Breast epithelium (tissue), 4 donors: Measurements from ENCODE around the gene MYO1F. TPM values are rescaled to one million over a fixed set of nuclear protein-coding genes. Genes with fewer than 3 reads are reported as not detected.

Experiments used
- DNase-seq, 2 donors: peaks; one replicate each; pipeline ENCODE4 v3.0.0-alpha.2; 2019; ENCODE audit warnings: low spot score in 2 of 2
- H3K27ac ChIP-seq, 2 donors: fragments of 200-600 bp; sonication (generic) in 1 of 2; one replicate each; pipeline ENCODE4 v1.5.1; 2016 to 2019; ENCODE audit warnings: mild to moderate bottlenecking in 1 of 2
- H3K27me3 ChIP-seq, 2 donors: fragments of 200-600 bp; sonication (generic) in 1 of 2; one replicate each; pipeline versions ENCODE4 v1.5.1 to v1.6.0; 2017 to 2019; ENCODE audit warnings: control low read depth in 1 of 2, mild to moderate bottlenecking in 1 of 2
- H3K36me3 ChIP-seq: fragments of 200-600 bp; one replicate; pipeline ENCODE4 v1.5.1; 2019
- H3K4me1 ChIP-seq, 2 donors: fragments of 200-600 bp; sonication (generic); one replicate each; pipeline ENCODE4 v1.5.1; 2016 to 2019; ENCODE audit warnings: control low read depth in 1 of 2
- H3K4me3 ChIP-seq, 3 donors: fragments of 200-600 bp; sonication (generic); 1 replicate in 2 of 3; 2 replicates in 1 of 3; pipeline ENCODE4 v1.5.1; 2016 to 2019; ENCODE audit warnings: mild to moderate bottlenecking in 3 of 3, moderate library complexity in 2 of 3
- H3K9me3 ChIP-seq, 2 donors: fragments of 200-600 bp; sonication (generic) in 1 of 2; one replicate each; pipeline ENCODE4 v1.5.1; 2016 to 2019; ENCODE audit warnings: control low read depth in 1 of 2
- CTCF ChIP-seq, 3 donors: fragments of 450-650 bp; IDR thresholded peaks; one replicate each; pipeline ENCODE4 v1.5.1; 2016 to 2017; ENCODE audit warnings: antibody characterized with exemption in 3 of 3, mild to moderate bottlenecking in 3 of 3, moderate library complexity in 3 of 3
- POLR2A ChIP-seq: fragments of 450-650 bp; IDR thresholded peaks from one replicate; pipeline ENCODE4 v1.6.1; 2016; ENCODE audit warnings: antibody characterized with exemption, mild to moderate bottlenecking, moderate library complexity
- POLR2AphosphoS5 ChIP-seq, 3 donors: sonication (generic); formaldehyde crosslinking; IDR thresholded peaks; one replicate each; pipeline ENCODE4 v1.6.1; 2017; ENCODE audit warnings: antibody characterized with exemption in 3 of 3
- intact Hi-C: fragments of 100-400 bp; cut with DNase I; formaldehyde crosslinking; loops from one replicate; pipeline ENCODE4 v1.15.1; 2023; ENCODE audit warnings: low total_unique reads
- total RNA-seq, 3 donors: library from RNA; depleted of rRNA; stranded (reverse); fragments of >200 nt; gene quantifications; one replicate each; pipeline ENCODE4 v1.1.0, GENCODE V29; 2016

The MYO1F gene
- total RNA-seq, 3 donors from 2014 or later: 8.5 to 31.0 (median 11.3) TPM

- TF ChIP-seq POLR2AphosphoS5 (IDR thresholded peaks at IDR 0.05) (peak; percentile 2 to 55 (median 48)), POLR2A (no peak), CTCF (IDR thresholded peaks at IDR 0.05) (no peak)
- peak overlapping the region in 1 of 2 donors; percentile 10 for H3K27ac ChIP-seq
- intact Hi-C loops: no loop called here
These were observed 15.2 kb upstream of the MYO1F start for GRCh38 chr19:8592231-8593009.

DNA sequence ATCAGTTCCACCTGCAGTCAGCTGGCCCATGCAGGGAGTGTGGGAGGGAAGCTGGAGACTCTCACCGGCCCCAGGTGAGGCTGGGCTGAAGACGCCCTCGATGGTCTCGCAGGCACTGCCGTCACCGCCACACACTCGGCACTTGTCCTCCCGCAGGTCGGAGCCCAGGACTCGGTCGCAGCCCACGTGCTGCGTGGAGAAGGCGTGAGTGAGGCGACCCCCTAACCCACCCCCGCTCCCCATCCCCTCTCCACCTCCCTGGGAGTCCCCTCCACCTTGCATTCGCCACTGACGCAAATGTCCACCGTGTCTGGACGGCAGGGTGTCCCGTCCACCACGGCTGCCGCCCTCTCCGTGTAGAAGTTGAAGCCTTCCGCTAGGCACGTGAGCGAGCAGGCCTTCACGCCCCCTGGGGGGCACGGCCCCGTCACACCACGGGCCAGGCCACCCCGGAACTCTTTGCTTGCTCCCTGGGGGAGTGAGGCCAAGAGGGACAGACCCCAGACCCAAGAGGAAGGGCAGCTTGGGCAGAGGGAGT, 12.0 kb upstream of the MYO1F start:
- no peak overlapping the region for H3K4me3 ChIP-seq
- H3K4me1 ChIP-seq: no peaks in the 10 kb centered on the region
- no peak for DNase-seq
- TF ChIP-seq CTCF (IDR thresholded peaks at IDR 0.05): no peak
- TF ChIP-seq POLR2AphosphoS5 (IDR thresholded peaks at IDR 0.05): no peak
- no peak for TF ChIP-seq POLR2A
- no peaks in the 10 kb centered on the region for H3K9me3 ChIP-seq
- no peaks in the 10 kb centered on the region for H3K27me3 ChIP-seq
- intact Hi-C loops: no loop called here
- no peak overlapping the region for H3K27ac ChIP-seq
- H3K36me3 ChIP-seq: peaks cover 7% of the 10 kb centered on the region

More at GRCh38 chr19:8592231-8593009, 15.2 kb upstream of the MYO1F start:
- DNase-seq: peak; percentile 94 to 97
- no peaks in the 10 kb centered on the region for H3K27me3 ChIP-seq
- H3K9me3 ChIP-seq: no peaks in the 10 kb centered on the region
- no peaks in the 10 kb centered on the region for H3K4me1 ChIP-seq
- H3K36me3 ChIP-seq: no peaks in the 10 kb centered on the region
- peak overlapping the region; percentile 32 to 61 (median 49) for H3K4me3 ChIP-seq

- TF ChIP-seq CTCF (IDR thresholded peaks at IDR 0.05) (no peak), POLR2A (no peak), POLR2AphosphoS5 (IDR thresholded peaks at IDR 0.05) (no peak)
- intact Hi-C loops: no loop called here
- no peak for DNase-seq
These were observed 8.9 kb upstream of the MYO1F start for GRCh38 chr19:8585894-8586750.

GRCh38 chr19:8584965-8585893, 8.0 kb upstream of the MYO1F start:
- no peaks in the 10 kb centered on the region for H3K9me3 ChIP-seq
- DNase-seq: no peak
- no peak for TF ChIP-seq POLR2A
- H3K36me3 ChIP-seq: peaks cover 7% of the 10 kb centered on the region
- no peak overlapping the region for H3K4me3 ChIP-seq
- intact Hi-C loops: no loop called here
- H3K27me3 ChIP-seq: peaks cover 0 to 4% of the 10 kb centered on the region in 2 donors
- H3K4me1 ChIP-seq: no peaks in the 10 kb centered on the region
- no peak overlapping the region for H3K27ac ChIP-seq

More at GRCh38 chr19:8585894-8586750, 8.9 kb upstream of the MYO1F start:
- Histone ChIP-seq H3K4me3 (no peak overlapping the region), H3K27ac (no peak overlapping the region), H3K36me3 (peaks cover 7% of the 10 kb centered on the region), H3K27me3 (no peaks in the 10 kb centered on the region), H3K9me3 (no peaks in the 10 kb centered on the region), H3K4me1 (no peaks in the 10 kb centered on the region)
